Keratinocyte (primary cell): ENCODE data around the gene DCLK1.

Experiments
- EZH2 ChIP-seq: IDR thresholded peaks from one replicate; pipeline ENCODE4 v1.6.1; 2012; ENCODE audit warnings: inconsistent platforms, mild to moderate bottlenecking, low read length, moderate library complexity
- TF ChIP-seq, protein P1 (sequence below), 3 experiments: IDR thresholded peaks in 1 of 3; conservative IDR thresholded peaks in 1 of 3; optimal IDR thresholded peaks in 1 of 3; 2 replicates in 2 of 3; 3 replicates in 1 of 3; pipeline versions ENCODE3 to v1.5.1; 2011; ENCODE audit warnings: low read length in 3 of 3, mild to moderate bottlenecking in 3 of 3, moderate library complexity in 2 of 3, control low read depth in 1 of 3, inconsistent platforms in 1 of 3; ENCODE audit not compliant: insufficient read depth in 2 of 3; ENCODE audit errors: extremely low read depth in 1 of 3

DNA sequence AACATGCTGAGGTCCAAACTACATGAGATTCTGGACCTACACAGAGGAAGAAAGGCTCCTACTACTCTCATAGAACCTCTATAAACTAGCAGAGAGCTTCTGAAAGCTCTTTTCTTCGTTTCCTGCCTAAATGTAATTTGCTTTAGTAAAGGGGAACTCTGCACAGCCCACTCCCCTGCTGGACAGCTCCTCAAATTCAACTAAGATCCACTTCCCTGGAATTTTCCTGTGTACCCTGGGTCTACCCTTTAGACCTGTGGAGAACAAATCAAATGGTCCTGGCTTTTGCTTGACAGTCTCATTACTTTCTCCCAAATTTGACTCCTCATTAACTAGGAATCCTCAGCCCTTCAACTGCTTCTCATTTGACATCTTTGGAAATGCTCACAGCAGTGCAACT, 3.5 kb upstream of the DCLK1 start:
- TF ChIP-seq, protein P1, sequence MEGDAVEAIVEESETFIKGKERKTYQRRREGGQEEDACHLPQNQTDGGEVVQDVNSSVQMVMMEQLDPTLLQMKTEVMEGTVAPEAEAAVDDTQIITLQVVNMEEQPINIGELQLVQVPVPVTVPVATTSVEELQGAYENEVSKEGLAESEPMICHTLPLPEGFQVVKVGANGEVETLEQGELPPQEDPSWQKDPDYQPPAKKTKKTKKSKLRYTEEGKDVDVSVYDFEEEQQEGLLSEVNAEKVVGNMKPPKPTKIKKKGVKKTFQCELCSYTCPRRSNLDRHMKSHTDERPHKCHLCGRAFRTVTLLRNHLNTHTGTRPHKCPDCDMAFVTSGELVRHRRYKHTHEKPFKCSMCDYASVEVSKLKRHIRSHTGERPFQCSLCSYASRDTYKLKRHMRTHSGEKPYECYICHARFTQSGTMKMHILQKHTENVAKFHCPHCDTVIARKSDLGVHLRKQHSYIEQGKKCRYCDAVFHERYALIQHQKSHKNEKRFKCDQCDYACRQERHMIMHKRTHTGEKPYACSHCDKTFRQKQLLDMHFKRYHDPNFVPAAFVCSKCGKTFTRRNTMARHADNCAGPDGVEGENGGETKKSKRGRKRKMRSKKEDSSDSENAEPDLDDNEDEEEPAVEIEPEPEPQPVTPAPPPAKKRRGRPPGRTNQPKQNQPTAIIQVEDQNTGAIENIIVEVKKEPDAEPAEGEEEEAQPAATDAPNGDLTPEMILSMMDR (optimal IDR thresholded peaks at IDR 0.05 in 1 of 3, IDR thresholded peaks at IDR 0.05 in 1 of 3, conservative IDR thresholded peaks at IDR 0.05 in 1 of 3; ENCODE audit: extremely low read depth in 1 of 3, insufficient read depth in 2 of 3, low read length in 3 of 3), result no peak
- no peak for TF ChIP-seq EZH2
